Ovary (tissue), 9 donors: ENCODE measurements around the gene BCKDK. TPM values are rescaled to one million over a fixed set of nuclear protein-coding genes. Genes with fewer than 3 reads are reported as not detected.
"Not testable (repeated sequence)": the region's sequence is repeated elsewhere in the genome, so short reads cannot be mapped to it uniquely, and the experiment has no call there.

Source experiments
- DNase-seq, 5 donors: peaks; one replicate each; pipeline ENCODE4 v3.0.0-alpha.2; 2019 to 2020
- H3K27ac ChIP-seq, 2 donors: fragments of 200-600 bp; one replicate each; pipeline versions ENCODE4 v1.5.1 to v1.8.0; 2019 to 2022
- H3K27me3 ChIP-seq: fragments of 200-600 bp; one replicate; pipeline ENCODE4 v1.8.0; 2022
- H3K36me3 ChIP-seq: fragments of 200-600 bp; sonication (generic); one replicate; pipeline ENCODE4 v1.5.1; 2019
- H3K4me1 ChIP-seq: one replicate; pipeline ENCODE4 v1.8.1; 2013; ENCODE audit warnings: mild to moderate bottlenecking, moderate library complexity; ENCODE audit not compliant: insufficient read depth
- H3K4me3 ChIP-seq: fragments of 200-600 bp; sonication (generic); one replicate; pipeline ENCODE4 v1.5.1; 2017
- H3K9me3 ChIP-seq, 2 donors: fragments of 200-600 bp in 1 of 2; sonication (generic) in 1 of 2; one replicate each; pipeline versions ENCODE4 v1.5.1 to v1.8.1; 2013 to 2019; ENCODE audit warnings: mild to moderate bottlenecking in 1 of 2, moderate library complexity in 1 of 2
- EP300 ChIP-seq: sonication (generic); formaldehyde crosslinking; IDR thresholded peaks from one replicate; pipeline ENCODE4 v1.6.1; 2017; ENCODE audit warnings: antibody characterized with exemption
- POLR2A ChIP-seq: fragments of 450-650 bp; IDR thresholded peaks from one replicate; pipeline ENCODE4 v1.6.1; 2017; ENCODE audit warnings: antibody characterized with exemption, mild to moderate bottlenecking, moderate library complexity
- WGBS, 3 donors: extraction: QIAGEN DNeasy Blood & Tissue Kit in 1 of 3; methylation state at CpG; one replicate each; pipeline versions ENCODE4 v1.1.5 to v1.1.7; 2013 to 2017; 5-methylcytosine and 5-hydroxymethylcytosine counted together
- intact Hi-C, 4 donors: fragments of 100-400 bp; cut with DNase I; formaldehyde crosslinking; loops; one replicate each; pipeline versions ENCODE4 v1.11.0 to v1.15.1; 2022 to 2023
- polyA plus RNA-seq, 2 donors: library from polyadenylated mRNA; stranded (reverse); fragments of 200-250 nt in 1 of 2; fragments of 350-450 nt in 1 of 2; fragmentation: Illumina TruSeq in 1 of 2; extraction: RNeasy Lipid Tissue Mini Kit (QIAGEN cat#74804) in 1 of 2; gene quantifications; one replicate each; pipeline ENCODE4 v1.2.3, GENCODE V29; 2013 to 2014
- total RNA-seq, 7 donors: library from RNA; depleted of rRNA in 2 of 7; stranded (reverse); fragments of >200 nt in 2 of 7; fragmentation: NEBNext Ultra II Directional in 3 of 7; extraction: Animal tissue kit (Norgen Biotek cat#: 25700) in 3 of 7; gene quantifications; one replicate each; pipeline versions ENCODE4 v1.1.0 to v1.2.4, GENCODE V29; 2016 to 2023
- TF ChIP-seq, protein P1 (sequence below), 3 donors: fragments of 450-650 bp in 2 of 3; fragments of 200-600 bp in 1 of 3; IDR thresholded peaks; one replicate each; pipeline versions ENCODE4 v1.5.1 to v1.8.0; 2016 to 2022; ENCODE audit warnings: antibody characterized with exemption in 3 of 3, mild to moderate bottlenecking in 1 of 3
- donor health status: DM: no; HTN: no; CAD: no; lungs with moderate emphysema.
- donor health status: DM: no; HTN: no; CAD: no.
- donor health status: Bipolar disorder and iron deficiency.
- donor health status: DM: yes; HTN: yes; CAD: no.
- donor health status: DM: no; HTN: no; CAD: no.
- donor health status: DM: yes; HTN: yes; CAD: no.

Gene BCKDK
- total and polyA plus RNA-seq, 9 donors: 18.6 to 51.9 (median 38.6) TPM

DNA sequence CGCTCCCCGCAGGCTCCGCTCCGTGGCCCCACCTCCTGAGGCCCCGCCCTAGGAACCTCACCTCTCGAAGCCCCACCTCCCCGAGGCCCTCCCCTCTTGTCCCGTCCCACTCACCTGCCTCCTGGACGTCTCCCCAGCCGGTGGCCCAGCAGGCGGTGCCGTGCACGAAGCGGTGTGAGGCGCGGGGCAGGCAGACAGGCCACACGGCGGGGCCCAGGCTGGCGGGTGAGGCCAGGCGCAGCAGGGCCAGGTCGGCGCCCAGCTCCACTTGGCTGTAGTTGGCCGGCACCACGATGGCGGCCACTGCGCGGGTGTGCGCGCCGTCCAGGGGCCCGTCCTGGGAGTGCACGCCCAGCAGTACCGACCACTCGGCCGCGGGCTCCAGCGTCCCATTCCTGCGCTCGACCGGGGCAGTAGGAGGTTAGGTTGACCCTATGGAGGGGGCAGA, 40.1 kb downstream of the BCKDK start:
- Histone ChIP-seq H3K36me3 (no peaks in the 10 kb centered on the region), H3K27ac (no peak overlapping the region), H3K9me3 (no peaks in the 10 kb centered on the region), H3K4me3 (no peak overlapping the region), H3K27me3 (no peaks in the 10 kb centered on the region), H3K4me1 (no peaks in the 10 kb centered on the region)
- TF ChIP-seq EP300: no peak
- no peak for TF ChIP-seq POLR2A
- TF ChIP-seq, protein P1, sequence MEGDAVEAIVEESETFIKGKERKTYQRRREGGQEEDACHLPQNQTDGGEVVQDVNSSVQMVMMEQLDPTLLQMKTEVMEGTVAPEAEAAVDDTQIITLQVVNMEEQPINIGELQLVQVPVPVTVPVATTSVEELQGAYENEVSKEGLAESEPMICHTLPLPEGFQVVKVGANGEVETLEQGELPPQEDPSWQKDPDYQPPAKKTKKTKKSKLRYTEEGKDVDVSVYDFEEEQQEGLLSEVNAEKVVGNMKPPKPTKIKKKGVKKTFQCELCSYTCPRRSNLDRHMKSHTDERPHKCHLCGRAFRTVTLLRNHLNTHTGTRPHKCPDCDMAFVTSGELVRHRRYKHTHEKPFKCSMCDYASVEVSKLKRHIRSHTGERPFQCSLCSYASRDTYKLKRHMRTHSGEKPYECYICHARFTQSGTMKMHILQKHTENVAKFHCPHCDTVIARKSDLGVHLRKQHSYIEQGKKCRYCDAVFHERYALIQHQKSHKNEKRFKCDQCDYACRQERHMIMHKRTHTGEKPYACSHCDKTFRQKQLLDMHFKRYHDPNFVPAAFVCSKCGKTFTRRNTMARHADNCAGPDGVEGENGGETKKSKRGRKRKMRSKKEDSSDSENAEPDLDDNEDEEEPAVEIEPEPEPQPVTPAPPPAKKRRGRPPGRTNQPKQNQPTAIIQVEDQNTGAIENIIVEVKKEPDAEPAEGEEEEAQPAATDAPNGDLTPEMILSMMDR (IDR thresholded peaks at IDR 0.05): no peak
- intact Hi-C loops: no loop called here
- 6 to 16% (median 7%) methylated on average over 23 to 40 of the region's 40 CpGs for WGBS, 3 donors
- DNase-seq: no peak

DNA sequence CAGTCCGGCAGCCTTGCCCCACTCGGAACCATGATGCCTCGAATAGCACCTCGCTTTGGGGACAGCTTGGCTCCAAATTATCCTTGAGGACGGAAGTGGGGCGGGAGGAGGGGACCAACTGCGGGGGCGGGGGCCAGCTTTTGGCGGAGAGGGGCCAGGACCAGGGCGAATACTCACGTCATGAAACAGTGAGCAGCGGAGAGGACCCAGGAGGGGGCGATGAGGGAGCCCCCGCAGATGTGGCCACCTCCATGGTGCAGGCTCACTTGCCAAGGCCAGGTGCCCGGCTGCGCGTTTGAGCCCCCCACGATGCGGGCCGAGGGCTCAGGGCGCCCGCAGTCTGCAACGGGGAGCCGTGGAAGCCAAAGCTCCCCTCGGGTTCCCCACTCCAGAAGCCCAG, 40.7 kb downstream of the BCKDK start:
- DNase-seq: no peak
- no peak overlapping the region for H3K27ac ChIP-seq
- H3K9me3 ChIP-seq: no peaks in the 10 kb centered on the region
- 67 to 71% (median 70%) methylated on average over 25 of the region's 25 CpGs for WGBS, 3 donors
- intact Hi-C loops: no loop called here
- no peaks in the 10 kb centered on the region for H3K27me3 ChIP-seq
- H3K4me3 ChIP-seq: no peak overlapping the region
- TF ChIP-seq, protein P1 (IDR thresholded peaks at IDR 0.05): no peak
- no peak for TF ChIP-seq POLR2A
- no peak for TF ChIP-seq EP300
- no peaks in the 10 kb centered on the region for H3K4me1 ChIP-seq
- no peaks in the 10 kb centered on the region for H3K36me3 ChIP-seq

DNA sequence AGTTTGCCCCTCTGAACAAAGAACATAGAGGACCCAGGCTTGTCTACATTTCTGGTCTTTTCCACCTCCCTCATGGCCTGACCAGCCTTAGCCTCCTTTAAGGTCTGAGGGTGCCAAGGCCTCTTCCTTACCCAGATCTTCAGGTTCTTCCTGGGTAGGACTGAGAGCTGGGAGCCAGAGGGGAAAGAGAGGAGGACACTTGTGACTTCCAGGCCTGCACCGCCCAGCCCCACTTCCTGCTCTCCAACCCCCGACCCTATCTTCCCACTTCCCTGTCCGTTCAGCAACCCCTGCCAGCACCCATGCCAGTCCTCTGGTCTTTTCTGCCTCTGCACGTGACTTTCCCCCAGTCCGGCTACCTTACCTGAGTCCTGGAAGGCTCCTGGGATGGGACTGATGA, 41.1 kb downstream of the BCKDK start:
- 74 to 79% (median 75%) methylated on average over 5 of the region's 5 CpGs for WGBS, 3 donors
- TF ChIP-seq POLR2A (no peak), EP300 (no peak)
- TF ChIP-seq, protein P1 (IDR thresholded peaks at IDR 0.05): no peak
- DNase-seq: no peak
- Histone ChIP-seq H3K4me1 (no peaks in the 10 kb centered on the region), H3K27me3 (no peaks in the 10 kb centered on the region), H3K27ac (no peak overlapping the region), H3K9me3 (no peaks in the 10 kb centered on the region), H3K36me3 (no peaks in the 10 kb centered on the region), H3K4me3 (no peak overlapping the region)
- intact Hi-C loops: no loop called here

- no peak within 1 kb of the TSS for H3K4me3 ChIP-seq
- H3K36me3 ChIP-seq: no peaks in the 10 kb centered on the region
- no peaks in the 10 kb centered on the region for H3K9me3 ChIP-seq
- intact Hi-C loops: no loop called here
- no peak for DNase-seq
- no peak within 1 kb of the TSS for H3K27ac ChIP-seq
- no peaks in the 10 kb centered on the region for H3K27me3 ChIP-seq
- no peaks in the 10 kb centered on the region for H3K4me1 ChIP-seq
- WGBS, 3 donors: 73 to 79% (median 74%) methylated on average over 11 of the region's 11 CpGs
- TF ChIP-seq EP300 (no peak), POLR2A (no peak)
- TF ChIP-seq, protein P1 (IDR thresholded peaks at IDR 0.05): no peak
These were observed 42.0 kb downstream of the BCKDK start, which contains the start of gene PRSS36 for GRCh38 chr16:31149894-31150890. TSS of gene PRSS36 (minus strand) at chr16:31150066. CDS start at chr16:31150035, 31 bp downstream.

- H3K36me3 ChIP-seq, intact Hi-C loops, H3K4me1 ChIP-seq, H3K9me3 ChIP-seq, DNase-seq, H3K27me3 ChIP-seq, H3K4me3 ChIP-seq, H3K27ac ChIP-seq: not testable (repeated sequence)
- WGBS, 3 donors: 77 to 81% (median 79%) methylated on average over 6 of the region's 6 CpGs
These were observed 42.8 kb downstream of the BCKDK start for GRCh38 chr16:31150976-31151375.
